ENCODE data around the gene FHIT.

Gene FHIT

GRCh38 chr3:60000311-60001105, 1250.7 kb downstream of the FHIT start:
- DNase-seq (ENCODE audit: low read depth in 2 of 2) = no peak

- no peak for DNase-seq (ENCODE audit: low read depth in 2 of 2)
Observed at GRCh38 chr3:59998058-59998457, 1253.2 kb downstream of the FHIT start.

GRCh38 chr3:59997583-59997982, 1253.7 kb downstream of the FHIT start:
- no peak for DNase-seq (ENCODE audit: low read depth in 2 of 2)

GRCh38 chr3:59996056-59996455, 1255.2 kb downstream of the FHIT start:
- DNase-seq (ENCODE audit: low read depth in 2 of 2) = no peak

- no peak for DNase-seq (ENCODE audit: low read depth in 2 of 2)
Observed at GRCh38 chr3:59995563-59995962, 1255.7 kb downstream of the FHIT start.

- DNase-seq (ENCODE audit: low read depth in 2 of 2) = no peak
Observed at GRCh38 chr3:59994732-59995304, 1256.4 kb downstream of the FHIT start.

GRCh38 chr3:59992578-59992977, 1258.7 kb downstream of the FHIT start:
- DNase-seq (ENCODE audit: low read depth in 2 of 2) = no peak

GRCh38 chr3:59990915-59991314, 1260.3 kb downstream of the FHIT start:
- no peak for DNase-seq (ENCODE audit: low read depth in 2 of 2)

- DNase-seq (ENCODE audit: low read depth in 2 of 2) = no peak
Observed at GRCh38 chr3:59982510-59982909, 1268.7 kb downstream of the FHIT start.

GRCh38 chr3:59981377-59981776, 1269.9 kb downstream of the FHIT start:
- DNase-seq (ENCODE audit: low read depth in 2 of 2) = no peak

GRCh38 chr3:59980576-59980975, 1270.7 kb downstream of the FHIT start:
- no peak for DNase-seq (ENCODE audit: low read depth in 2 of 2)

- no peak for DNase-seq (ENCODE audit: low read depth in 2 of 2)
Observed at GRCh38 chr3:59979542-59979941, 1271.7 kb downstream of the FHIT start.

GRCh38 chr3:59978979-59979378, 1272.3 kb downstream of the FHIT start:
- no peak for DNase-seq (ENCODE audit: low read depth in 2 of 2)

- DNase-seq (ENCODE audit: low read depth in 2 of 2) = no peak
Observed at GRCh38 chr3:59970796-59971195, 1280.5 kb downstream of the FHIT start.

- no peak for DNase-seq (ENCODE audit: low read depth in 2 of 2)
Observed at GRCh38 chr3:59970376-59970775, 1280.9 kb downstream of the FHIT start.

GRCh38 chr3:59968513-59969045, 1282.7 kb downstream of the FHIT start:
- no peak for DNase-seq (ENCODE audit: low read depth in 2 of 2)

GRCh38 chr3:59963676-59964075, 1287.6 kb downstream of the FHIT start:
- no peak for DNase-seq (ENCODE audit: low read depth in 2 of 2)

- no peak for DNase-seq (ENCODE audit: low read depth in 2 of 2)
Observed at GRCh38 chr3:59957150-59957549, 1294.1 kb downstream of the FHIT start.

- no peak for DNase-seq (ENCODE audit: low read depth in 2 of 2)
Observed at GRCh38 chr3:59953104-59953503, 1298.1 kb downstream of the FHIT start.

- DNase-seq (ENCODE audit: low read depth in 2 of 2) = no peak
Observed at GRCh38 chr3:59949311-59949710, 1301.9 kb downstream of the FHIT start.

GRCh38 chr3:59946401-59946800, 1304.9 kb downstream of the FHIT start:
- DNase-seq (ENCODE audit: low read depth in 2 of 2) = no peak

GRCh38 chr3:59940718-59941117, 1310.5 kb downstream of the FHIT start:
- DNase-seq (ENCODE audit: low read depth in 2 of 2) = no peak

- no peak for DNase-seq (ENCODE audit: low read depth in 2 of 2)
Observed at GRCh38 chr3:59939826-59940426, 1311.3 kb downstream of the FHIT start.

Data from fibroblast of skin of left biceps (primary cell).